SK-N-DZ (cell line): ENCODE data around the gene SLC15A2.
"Not testable (repeated sequence)": the region's sequence is repeated elsewhere in the genome, so short reads cannot be mapped to it uniquely, and the experiment has no call there.

Experiments
- DNase-seq: peaks from one replicate; pipeline ENCODE4 v3.0.0-alpha.2; 2015; ENCODE audit warnings: low spot score

Gene SLC15A2

DNA sequence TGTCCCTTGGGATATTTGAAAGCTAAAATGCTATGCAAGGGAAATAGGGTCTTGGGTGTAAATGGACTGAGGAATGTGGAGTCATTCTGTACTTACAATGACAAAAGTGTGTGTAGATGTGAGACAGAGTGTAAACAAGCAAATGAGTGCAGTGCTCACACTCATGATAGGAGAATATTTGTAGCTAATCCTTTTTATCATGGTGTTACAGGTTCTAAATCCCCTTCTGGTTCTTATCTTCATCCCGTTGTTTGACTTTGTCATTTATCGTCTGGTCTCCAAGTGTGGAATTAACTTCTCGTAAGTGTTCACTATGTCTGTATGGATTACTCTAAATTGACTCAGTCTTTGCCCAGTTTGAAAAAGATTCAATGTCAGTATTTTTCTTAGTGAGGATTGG, 30.5 kb downstream of the SLC15A2 start:
- DNase-seq: no peak

DNA sequence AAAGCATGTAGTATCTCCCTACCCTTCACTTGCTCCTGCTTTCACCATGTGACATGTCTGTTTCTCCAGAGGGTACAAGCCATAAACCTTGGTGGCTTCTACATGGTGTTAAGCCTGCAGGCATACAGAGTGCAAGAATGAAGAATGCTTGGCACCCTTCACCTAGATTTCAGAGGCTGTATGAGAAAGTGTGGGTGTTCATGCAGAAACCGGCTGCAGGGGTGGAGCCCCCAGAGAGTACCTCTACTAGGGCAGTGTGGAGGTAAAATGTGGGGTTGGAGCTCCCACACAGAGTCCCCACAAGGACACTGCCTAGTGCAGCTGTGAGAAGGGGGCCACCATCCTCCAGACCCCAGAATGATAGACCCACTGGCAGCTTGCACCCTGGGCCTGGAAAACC, 32.2 kb downstream of the SLC15A2 start:
- DNase-seq: no peak

DNA sequence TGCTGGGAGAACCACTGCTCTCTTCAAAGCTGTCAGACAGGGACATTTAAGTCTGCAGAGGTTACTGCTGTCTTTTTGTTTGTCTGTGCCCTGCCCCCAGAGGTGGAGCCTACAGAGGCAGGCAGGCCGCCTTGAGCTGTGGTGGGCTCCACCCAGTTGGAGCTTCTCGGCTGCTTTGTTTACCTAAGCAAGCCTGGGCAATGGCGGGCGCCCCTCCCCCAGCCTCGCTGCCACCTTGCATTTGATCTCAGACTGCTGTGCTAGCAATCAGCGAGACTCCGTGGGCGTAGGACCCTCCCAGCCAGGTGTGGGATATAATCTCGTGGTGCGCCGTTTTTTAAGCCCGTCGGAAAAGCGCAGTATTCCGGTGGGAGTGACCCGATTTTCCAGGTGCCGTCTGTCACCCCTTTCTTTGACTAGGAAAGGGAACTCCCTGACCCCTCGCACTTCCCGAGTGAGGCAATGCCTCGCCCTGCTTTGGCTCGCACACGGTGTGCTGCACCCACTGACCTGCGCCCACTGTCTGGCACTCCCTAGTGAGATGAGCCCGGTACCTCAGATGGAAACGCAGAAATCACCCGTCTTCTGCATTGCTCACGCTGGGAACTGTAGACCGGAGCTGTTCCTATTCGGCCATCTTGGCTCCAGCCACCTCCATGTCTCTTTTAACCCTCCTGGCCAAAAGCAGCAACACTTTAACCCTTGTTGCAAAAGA, 44.1 kb downstream of the SLC15A2 start:
- not testable (repeated sequence) for DNase-seq

DNA sequence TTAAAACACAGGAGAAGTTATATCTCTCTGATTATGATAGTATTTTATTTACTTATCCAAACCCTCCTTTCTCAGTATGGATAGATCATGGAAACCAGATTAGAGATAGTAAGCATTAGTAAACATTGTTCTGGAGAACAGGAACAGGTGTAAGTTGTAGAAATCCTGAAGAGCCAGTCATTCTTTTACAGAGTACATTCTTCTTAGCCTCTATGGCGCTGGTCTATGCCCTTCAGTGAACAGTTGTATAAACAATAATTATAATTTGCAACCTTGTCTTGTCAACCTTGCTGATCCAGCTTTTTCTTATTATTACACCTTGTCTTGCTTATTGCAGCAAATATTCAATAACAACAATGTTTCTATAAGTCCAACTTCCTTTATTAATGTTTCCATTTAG, 47.4 kb downstream of the SLC15A2 start:
- DNase-seq: no peak

DNA sequence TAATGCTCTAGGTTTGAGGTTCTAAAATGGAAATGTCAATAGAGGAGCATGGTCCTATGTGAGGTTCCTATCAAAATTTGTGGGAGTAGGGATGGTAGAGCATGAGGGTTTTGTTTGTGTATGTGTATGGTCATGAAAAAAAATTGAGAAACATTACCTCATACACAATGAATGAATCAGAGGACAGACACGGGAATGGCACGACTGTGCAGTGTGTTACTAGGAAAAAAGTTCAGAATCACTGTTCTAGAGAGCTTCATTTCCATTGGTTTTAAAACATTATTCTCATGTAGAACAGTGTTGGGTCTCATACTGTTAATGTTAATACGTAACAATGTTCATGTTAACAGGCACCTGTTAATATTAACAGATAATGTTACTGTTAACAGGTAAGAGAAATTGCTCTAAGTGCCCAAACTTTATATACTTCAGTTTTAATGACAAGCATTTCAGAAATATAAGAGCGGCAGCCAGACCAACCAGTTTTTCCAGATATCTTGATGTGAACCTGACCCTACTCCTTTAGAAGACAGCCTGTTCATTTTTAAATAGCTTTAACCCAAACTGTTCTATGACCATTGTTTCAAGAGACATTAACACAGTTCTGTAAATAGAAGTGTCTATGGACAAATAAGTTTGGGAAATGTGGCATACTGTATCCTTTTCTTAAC, 48.0 kb downstream of the SLC15A2 start:
- no peak for DNase-seq

DNA sequence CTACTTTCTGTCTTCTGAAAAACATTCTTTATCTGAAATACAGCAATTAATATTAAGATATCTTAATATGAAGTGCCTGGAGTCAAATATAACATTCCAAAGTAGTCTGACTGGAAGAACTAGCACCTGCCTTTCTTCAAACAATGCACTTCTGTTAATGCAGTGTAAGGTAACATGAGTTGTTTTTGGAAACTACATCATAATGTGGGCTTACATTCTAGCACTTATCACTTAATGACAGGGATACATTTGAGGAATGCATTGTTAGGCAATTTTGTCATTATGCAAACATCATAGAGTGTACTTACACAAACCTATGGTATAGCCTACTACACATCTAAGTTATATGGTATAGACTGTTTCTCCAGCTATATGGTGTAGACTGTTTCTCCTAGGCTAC, 49.2 kb downstream of the SLC15A2 start:
- DNase-seq: no peak

DNA sequence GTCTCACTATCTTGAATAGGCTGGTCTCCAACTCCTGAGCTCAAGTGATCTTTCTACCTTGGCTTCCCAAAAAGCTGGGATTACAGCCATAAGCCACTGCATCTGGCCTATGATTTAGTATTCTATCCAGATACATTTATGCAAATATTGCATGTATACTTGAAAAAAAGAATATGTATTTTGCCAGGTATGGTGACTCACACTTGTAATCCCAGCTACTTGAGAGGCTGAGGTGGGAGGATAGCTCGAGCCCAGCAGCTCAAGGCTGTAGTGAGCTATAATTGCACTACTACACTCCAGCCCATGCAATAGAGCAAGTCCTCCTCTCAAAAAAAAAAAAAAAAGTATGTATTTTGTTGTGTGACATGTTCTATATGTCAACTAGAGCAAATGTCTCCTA, 54.4 kb downstream of the SLC15A2 start:
- DNase-seq: no peak

DNA sequence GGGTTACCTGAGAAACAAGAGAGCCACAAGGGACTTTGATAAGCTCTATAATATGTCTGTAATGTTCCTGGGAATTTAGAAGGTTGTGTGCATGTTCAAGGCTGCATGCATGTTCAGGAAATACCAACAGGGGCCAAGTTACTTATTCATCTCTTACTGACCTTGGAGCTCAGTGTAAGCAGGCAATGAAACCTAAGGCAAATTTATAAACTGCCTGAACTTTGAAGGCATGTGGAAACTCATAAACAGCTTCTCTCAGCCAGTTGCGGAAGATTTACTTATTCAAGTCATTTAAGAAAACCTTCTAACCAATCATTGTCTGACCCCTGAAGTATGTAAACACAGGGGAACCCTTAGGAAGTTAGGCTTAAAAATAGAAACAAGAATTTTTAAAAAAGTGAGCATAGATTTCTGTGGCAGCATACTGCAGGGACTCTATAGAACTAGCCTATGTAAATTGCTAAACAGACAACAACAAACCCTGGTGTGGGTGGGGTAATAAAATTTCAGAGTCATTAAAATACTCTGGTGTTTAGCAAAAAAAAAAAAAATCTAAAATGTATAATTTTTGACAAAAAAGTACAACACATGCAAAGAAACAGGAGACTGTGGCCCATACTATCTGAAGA, 57.2 kb downstream of the SLC15A2 start:
- DNase-seq: no peak

DNA sequence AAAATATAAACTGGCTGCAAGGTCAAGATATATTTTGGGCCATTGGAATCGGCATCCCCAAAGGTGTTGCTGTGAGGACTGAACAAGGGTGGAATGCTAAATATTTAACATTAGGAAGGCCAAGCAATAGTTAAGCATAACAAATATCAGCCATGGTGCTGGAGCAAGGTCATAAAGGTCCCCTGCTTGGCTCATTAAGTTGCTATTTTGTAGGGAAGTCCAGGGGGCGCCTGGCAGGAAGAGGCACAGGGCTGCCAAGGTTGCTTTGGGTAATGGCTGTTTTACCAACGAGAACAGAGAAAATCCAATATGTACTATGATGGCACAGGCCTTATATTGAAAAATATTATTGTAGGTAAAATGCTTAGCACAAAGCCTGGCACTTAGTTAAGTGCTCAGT, 62.2 kb downstream of the SLC15A2 start:
- no peak for DNase-seq

DNA sequence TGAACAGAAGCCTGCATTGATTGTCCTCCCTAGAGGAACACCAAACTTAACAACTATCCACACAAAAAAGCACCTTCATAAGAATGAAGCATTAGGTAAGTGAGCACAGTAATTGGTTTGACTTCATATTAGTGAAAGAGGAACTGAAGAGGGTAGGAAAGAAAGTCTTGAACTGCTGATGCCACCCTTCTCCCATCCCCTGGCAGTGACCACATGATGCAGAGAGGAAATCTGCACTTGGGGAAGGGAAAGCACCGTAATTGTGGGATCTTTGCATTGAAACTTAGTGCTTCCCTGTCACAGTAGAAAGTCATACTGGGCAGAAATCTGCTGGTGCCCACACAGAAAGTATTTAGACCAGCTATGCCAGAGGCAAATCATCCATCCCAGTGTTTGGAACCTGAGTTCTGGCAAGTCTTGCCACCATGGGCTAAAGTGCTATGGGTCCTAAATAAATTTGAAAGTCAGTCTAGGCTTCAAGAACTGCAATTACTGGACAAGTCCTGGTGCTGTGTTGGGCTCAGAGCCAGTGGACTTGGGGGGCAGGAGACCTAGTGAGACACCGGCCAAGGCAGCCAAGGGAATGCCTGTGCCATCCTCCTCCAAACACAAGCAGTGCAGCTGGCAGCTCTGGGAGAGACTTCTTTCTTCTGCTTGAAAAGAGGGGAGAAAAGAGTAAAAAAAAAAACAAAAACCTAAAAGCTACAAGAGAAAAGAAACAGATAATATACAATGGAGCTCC, 63.6 kb downstream of the SLC15A2 start:
- no peak for DNase-seq

DNA sequence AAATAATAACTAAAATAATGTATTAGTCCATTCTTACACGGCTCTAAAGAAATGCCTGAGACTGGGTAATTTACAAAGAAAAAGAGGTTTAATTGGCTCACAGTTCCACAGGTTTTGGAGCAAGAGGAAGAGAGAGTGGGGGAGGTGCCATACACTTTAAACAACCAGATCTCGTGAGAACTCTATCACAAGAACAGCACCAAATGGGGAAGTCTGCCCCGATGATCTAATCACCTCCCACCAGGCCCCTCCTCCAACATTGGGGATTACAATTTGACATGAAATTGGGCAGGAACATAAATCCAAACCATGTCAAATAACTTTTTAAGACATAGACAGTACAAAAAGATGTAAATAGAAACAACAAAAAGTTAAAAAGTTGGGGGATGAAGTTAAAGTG, 64.6 kb downstream of the SLC15A2 start:
- DNase-seq: no peak

DNA sequence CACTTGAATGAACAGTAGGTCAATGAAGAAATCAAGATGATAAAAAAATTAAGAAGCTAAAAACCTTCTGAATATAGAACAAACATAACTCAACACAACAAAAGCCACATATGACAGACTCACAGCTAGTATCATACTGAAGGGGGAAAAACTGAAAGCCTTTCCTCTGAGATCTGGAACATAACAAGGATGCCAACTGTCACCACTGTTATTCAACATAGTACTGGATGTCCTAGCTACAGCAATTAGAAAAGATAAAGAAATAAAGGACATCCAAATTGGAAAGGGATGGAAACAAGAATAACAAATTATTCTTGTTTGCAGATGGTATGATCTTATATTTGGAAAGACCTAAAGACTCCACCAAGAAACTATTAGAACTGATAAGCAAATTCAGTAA, 67.1 kb downstream of the SLC15A2 start:
- no peak for DNase-seq

DNA sequence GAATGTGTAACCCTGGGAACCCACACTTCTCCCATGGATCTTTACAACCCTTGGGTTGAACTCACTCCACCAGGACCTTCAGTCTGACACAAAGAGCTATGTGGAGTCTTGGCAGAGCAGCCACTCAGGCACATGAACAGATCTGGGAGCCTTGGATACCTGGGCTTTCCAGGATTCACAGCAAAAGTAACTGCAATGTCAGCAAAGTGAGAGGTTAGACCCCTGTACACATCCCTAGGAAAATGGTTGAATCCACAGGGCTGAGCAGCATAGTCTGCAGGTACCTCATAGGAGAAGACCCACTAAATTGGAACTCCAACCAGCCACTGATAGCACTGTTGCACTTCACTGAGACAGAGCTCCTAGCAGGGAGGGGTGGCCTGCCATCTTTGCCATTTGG, 68.2 kb downstream of the SLC15A2 start:
- no peak for DNase-seq

DNA sequence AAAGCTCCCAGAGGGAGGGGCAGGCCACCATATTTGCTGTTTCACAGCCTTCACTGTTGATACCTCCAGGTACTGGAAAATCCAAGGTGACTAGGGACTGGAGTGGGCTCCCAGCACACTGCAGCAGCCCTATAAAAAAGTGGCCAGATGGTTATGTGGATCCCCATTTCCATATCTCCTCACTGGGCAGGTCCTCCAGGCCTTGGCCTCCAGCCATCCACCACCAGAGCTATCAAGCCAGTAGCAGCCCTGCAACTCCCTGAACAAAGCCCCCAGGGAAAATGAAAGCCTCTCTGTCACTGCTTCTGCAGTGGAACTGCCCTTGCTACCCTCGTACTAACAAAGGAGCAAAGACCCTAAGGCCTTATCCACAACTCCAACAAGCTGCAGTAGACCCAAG, 69.4 kb downstream of the SLC15A2 start:
- DNase-seq: no peak

DNA sequence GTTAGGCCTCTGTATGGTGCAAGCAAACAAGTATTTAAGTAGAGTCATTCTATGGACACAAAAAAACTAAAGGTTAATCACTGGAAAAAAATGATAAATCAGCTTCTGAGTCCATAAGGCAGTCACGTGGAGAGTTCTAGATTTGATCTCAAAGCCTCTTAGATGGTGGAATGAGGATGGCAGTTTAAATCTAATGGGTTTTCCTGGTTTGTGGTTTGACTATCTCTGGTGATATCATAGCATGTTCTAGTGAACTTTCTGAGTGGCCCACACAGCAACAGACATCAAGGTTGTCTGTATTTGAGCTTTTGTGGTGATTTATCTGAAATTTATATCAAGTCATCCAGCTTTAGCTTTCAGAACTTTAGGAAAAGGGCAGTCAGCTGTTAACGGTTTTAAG, 75.4 kb downstream of the SLC15A2 start:
- DNase-seq: no peak

DNA sequence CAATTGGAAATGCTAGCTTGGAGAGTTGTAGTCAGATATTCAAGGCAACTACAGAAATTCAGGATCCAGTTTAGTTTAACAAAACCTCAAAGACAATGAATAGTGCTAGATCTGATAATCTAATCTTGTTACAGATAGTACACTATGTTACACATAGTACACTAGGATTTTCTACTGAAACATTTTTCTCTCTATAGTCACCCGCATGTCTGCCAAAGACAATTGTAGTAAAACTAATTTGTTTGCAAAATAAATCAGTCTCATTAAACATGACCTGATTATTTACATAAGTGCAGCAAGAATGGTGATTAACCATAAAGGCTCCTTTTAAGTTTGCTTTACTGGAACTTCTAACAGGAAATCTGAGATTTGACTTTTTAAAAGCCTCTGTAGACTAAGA, 75.8 kb downstream of the SLC15A2 start:
- no peak for DNase-seq

DNA sequence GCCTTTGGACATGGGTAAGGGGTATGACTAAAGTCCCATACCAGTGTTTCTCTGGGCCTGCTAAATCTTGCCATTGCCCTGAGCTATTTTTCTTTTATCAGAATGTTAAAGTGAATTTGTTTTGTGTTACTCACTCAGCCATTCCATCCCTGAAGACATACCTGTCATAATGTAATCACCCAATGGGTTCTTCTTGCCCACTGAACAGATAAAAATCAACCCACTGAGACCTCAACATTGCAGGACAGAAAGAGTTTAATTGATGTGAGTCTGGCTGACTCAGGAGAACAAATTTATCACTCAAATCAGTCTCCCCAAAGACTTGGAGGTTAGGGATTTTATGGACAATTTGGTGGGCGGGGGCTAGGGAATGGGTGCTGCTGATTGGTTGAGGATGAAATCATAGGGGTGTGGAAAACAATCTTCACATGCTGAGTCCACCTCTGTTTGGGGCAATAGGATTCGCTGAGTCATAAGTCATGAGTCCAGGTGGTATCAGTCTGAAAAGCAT, 80.5 kb downstream of the SLC15A2 start:
- DNase-seq: no peak

DNA sequence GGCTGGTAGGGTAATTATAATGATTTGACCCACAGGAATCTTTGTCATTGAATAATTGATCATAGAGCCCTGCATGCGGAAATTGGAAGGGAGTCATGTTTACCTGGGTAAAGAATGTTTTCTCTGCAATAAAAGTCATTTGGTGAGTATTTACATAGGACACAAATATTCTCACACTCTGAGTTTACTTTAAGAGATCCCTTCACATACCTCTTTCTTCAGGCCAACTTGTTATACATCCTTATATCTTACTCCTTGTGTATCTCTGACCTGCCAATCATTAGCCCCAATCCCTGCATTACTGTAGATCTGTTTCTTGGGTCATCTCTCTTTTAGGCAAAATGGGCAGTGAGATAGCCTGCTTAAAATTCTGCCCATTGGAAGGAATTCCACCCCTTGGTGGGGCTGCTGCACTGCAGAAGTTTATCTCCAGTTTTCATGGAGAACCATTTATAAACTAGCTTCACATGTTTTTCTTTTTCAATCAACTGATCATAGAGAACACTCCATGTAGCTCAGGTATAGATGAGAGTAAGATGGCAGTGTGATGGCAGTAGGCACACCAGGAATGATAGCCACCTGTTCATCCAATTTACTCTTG, 81.6 kb downstream of the SLC15A2 start:
- no peak for DNase-seq

DNA sequence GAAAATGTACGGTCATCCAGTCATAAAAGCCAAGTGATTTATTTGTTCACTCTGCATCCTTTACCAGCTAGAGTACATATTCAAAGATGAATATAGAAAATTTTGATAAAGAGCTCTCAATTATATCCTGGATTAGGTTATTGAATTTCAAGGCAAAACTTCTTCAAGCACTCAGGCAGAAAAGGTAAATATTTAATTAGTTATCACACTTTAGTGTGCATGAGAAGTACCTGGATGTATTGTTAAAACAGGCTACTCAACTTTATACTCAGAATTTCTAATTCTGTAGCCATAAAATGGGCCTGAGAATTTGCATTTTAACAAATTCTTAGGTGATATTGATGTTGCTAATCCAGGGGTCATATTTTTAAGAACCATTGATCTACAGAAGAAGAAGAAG, 82.5 kb downstream of the SLC15A2 start:
- DNase-seq: no peak

DNA sequence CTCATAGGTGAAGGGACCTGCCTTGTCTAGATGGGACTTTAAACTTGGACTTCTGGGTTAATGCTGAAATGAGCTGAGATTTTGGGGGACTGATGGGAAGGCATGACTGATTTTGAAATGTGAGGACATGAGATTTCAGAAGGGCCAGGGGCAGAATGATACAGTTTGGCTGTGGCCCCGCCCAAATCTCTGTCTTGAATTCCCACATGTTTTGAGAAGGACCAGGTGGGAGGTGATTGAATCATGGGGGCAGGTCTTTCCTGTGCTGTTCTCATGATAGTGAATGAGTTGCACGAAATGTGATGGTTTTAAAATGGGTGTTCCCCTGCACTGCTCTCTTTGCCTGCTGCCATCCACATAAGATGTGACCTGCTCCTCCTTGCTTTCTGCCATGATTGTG, 85.0 kb downstream of the SLC15A2 start:
- DNase-seq: no peak

DNA sequence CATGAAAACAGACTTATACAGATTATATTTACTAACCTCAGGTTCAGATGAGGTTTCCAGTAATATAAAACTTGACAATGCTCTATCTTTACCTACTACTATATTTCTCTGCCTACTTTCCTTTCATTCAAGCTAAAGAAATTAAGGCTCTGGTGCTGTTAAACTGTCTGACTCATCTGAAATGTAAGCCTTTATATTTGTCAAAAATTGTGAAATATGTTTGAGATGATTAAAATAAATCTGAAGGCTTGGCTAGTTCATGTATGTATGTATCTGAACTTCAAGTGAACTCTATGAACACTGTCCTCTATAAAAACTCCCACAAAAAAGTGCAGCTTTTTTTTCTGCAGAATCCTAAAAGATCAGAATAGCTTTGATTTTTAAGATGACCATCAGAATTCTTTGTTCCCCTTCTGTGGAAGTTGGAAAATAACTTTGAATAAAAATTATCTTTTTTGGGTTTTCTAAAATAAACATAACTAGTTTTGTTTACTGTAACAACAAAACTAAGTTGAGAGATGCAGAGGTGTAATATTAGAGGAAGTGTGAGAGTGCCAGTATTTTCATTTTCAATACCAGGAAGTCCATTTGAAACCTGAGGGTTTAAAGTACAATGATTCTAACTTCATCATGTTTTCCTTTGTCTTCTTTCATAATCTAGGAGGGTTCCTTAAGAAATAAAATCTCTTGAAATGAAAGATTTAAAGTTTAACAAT, 85.7 kb downstream of the SLC15A2 start:
- no peak for DNase-seq
